ENCODE data around the gene MXRA5.

- TF ChIP-seq CTCF (IDR thresholded peaks at IDR 0.05) (no peak), ZFX (IDR thresholded peaks at IDR 0.05; ENCODE audit: borderline replicate concordance) (no peak)
Measured at GRCh38 chrX:3271183-3271833, 75.1 kb downstream of the MXRA5 start.
